IPS-NIHi7 (cell line): Measurements from ENCODE around the gene CD6.

Source experiments
- DNase-seq: peaks from one replicate; pipeline ENCODE4 v3.0.0; 2012; ENCODE audit warnings: mixed read lengths; ENCODE audit errors: extremely low spot score

CD6 gene

GRCh38 chr11:60971520-60971919 is at the start of gene CD6:
TSS of gene CD6 (plus strand) at chr11:60971680. CDS start at chr11:60971866, 186 bp downstream.
- no peak for DNase-seq

- no peak for DNase-seq
Measured at GRCh38 chr11:60921777-60922335, 49.6 kb upstream of the CD6 start.

- no peak for DNase-seq
Measured at GRCh38 chr11:60922906-60923305, 48.6 kb upstream of the CD6 start.

- no peak for DNase-seq
Measured at GRCh38 chr11:60923326-60923725, 48.2 kb upstream of the CD6 start.

- DNase-seq = no peak
Measured at GRCh38 chr11:60923800-60924109, 47.7 kb upstream of the CD6 start.

GRCh38 chr11:60924110-60924905 is 47.2 kb upstream of the CD6 start, which contains the start of gene TMEM132A:
TSS of gene TMEM132A (plus strand) at chr11:60924460. CDS start at chr11:60924634, 174 bp downstream.
- DNase-seq = peak; percentile 94

- DNase-seq = peak; percentile 46
Measured at GRCh38 chr11:60924906-60925853, 46.3 kb upstream of the CD6 start.

GRCh38 chr11:60925868-60926267 is 45.6 kb upstream of the CD6 start:
- DNase-seq = no peak

- DNase-seq = no peak
Measured at GRCh38 chr11:60926500-60926899, 45.0 kb upstream of the CD6 start.

- DNase-seq = no peak
Measured at GRCh38 chr11:60927061-60927592, 44.4 kb upstream of the CD6 start.

GRCh38 chr11:60927600-60927999 is 43.9 kb upstream of the CD6 start:
- no peak for DNase-seq

GRCh38 chr11:60928563-60929001 is 42.9 kb upstream of the CD6 start:
- DNase-seq = no peak

- DNase-seq = no peak
Measured at GRCh38 chr11:60929764-60930163, 41.7 kb upstream of the CD6 start.

GRCh38 chr11:60930394-60930793 is 41.1 kb upstream of the CD6 start:
- DNase-seq = no peak

GRCh38 chr11:60931917-60932316 is 39.6 kb upstream of the CD6 start:
- no peak for DNase-seq

GRCh38 chr11:60932605-60933356 is 38.7 kb upstream of the CD6 start:
- DNase-seq = no peak

GRCh38 chr11:60933416-60934123 is 37.9 kb upstream of the CD6 start:
- no peak for DNase-seq

GRCh38 chr11:60934124-60934789 is 37.2 kb upstream of the CD6 start:
- no peak for DNase-seq

- no peak for DNase-seq
Measured at GRCh38 chr11:60934790-60935605, 36.5 kb upstream of the CD6 start.
